Astrocyte of the cerebellum (primary cell): ENCODE measurements around the gene DMAC2.
A peak's percentile ranks its signal among the peaks of the same experiment; 100 is the strongest.
"Not testable (repeated sequence)": the region's sequence is repeated elsewhere in the genome, so short reads cannot be mapped to it uniquely, and the experiment has no call there.

Source experiments
- DNase-seq: peaks from one replicate; pipeline ENCODE4 v3.0.0-alpha.2; 2011; ENCODE audit warnings: low read depth
- H3K4me3 ChIP-seq: 2 replicates; pipeline ENCODE4 v1.5.1; 2011; ENCODE audit warnings: mild to moderate bottlenecking, low read depth, low read length, moderate library complexity
- in situ Hi-C: cut with HindIII; loops from 2 replicates; pipeline ENCODE4 v1.10.0; 2017; ENCODE audit warnings: low sequenced_read_pairs
- TF ChIP-seq, protein P1 (sequence below): IDR thresholded peaks from 2 replicates; pipeline ENCODE4 v1.5.1; 2012; ENCODE audit warnings: low read length, low read depth, moderate library complexity, mild to moderate bottlenecking; ENCODE audit errors: missing control alignments

DMAC2 gene

DNA sequence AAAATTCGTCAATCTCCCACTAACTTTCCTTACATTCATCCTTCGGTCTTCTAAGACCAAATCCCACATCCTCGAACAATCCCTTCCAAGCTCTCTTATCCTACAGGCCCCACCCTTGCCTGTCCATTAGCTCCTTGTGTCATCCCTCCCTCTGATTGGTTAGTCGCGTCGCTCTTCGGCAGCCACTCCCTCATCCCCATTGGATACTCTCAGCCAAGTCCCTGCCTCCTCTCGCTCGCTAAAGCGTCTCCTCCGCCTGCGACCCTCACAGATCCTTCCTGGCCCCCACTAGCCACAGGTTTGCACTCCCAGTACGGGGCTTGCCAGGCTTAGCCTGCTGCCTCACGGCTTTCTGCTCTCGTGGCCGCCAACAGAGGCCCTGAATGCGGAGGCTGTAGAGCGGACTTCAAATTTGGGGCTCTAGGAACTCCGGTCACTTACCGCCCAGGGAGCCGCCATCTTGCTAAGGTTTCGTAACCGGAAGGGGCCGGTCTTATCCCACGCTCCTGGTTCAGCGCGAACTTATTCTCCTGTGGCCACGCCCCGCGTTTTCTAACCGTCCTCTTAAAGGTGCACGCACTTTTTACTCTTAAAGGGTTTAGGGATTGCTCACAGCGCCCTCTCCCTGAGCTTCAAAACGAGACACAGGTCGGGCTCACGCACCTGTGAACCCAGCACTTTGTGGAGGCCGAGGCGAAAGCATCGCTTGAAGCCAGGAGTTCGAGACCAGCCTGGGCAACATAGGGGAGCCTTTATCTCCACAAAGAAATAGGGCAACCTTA lies at the start of gene DMAC2:
TSS of gene DMAC2 (minus strand) at position 472 of the 782 bp plus-strand sequence. CDS start at position 459, 13 bp downstream.
- in situ Hi-C loops, result no loop called here
- DNase-seq, result peak; percentile 95
- peak within 1 kb of the TSS; percentile 72 for H3K4me3 ChIP-seq
- TF ChIP-seq, protein P1, sequence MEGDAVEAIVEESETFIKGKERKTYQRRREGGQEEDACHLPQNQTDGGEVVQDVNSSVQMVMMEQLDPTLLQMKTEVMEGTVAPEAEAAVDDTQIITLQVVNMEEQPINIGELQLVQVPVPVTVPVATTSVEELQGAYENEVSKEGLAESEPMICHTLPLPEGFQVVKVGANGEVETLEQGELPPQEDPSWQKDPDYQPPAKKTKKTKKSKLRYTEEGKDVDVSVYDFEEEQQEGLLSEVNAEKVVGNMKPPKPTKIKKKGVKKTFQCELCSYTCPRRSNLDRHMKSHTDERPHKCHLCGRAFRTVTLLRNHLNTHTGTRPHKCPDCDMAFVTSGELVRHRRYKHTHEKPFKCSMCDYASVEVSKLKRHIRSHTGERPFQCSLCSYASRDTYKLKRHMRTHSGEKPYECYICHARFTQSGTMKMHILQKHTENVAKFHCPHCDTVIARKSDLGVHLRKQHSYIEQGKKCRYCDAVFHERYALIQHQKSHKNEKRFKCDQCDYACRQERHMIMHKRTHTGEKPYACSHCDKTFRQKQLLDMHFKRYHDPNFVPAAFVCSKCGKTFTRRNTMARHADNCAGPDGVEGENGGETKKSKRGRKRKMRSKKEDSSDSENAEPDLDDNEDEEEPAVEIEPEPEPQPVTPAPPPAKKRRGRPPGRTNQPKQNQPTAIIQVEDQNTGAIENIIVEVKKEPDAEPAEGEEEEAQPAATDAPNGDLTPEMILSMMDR, result peak; percentile 47

DNA sequence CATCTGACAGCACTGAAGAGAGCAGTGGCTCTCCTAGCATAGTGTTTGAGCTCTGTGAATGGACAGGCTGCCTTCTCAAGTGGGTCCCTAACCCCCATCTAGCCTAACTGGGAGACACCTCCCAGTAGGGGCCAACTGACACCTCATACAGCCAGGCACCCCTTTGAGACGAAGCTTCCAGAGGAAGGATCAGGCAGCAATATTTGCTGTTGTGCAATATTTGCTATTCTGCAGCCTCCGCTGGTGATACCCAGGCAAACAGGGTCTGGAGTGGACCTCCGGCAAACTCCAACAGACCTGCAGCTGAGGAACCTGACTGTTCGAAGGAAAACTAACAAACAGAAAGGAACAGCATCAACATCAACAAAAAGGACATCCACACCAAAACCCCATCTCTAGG lies 47.2 kb upstream of the DMAC2 start:
- in situ Hi-C loops, H3K4me3 ChIP-seq, DNase-seq: not testable (repeated sequence)

DNA sequence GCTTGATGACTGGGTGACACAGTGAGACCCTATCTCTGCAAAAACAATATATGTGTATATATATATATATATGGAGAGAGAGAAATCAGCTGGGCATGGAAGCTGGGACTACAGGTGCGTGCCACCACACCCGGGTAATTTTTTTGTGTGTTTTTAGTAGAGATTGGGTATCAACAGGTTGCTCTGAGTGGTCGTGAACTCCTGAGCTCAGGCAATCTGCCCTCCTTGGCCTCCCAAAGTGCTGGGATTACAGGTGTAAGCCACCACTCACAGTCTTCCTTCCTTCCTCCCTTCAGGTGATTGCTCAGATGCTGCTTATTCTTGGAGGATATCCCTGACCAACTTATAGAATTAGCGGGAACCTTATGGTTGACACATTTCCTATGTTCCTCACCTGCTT lies 45.1 kb upstream of the DMAC2 start:
- no peak overlapping the region for H3K4me3 ChIP-seq
- no peak for DNase-seq
- TF ChIP-seq, protein P1, result no peak
- in situ Hi-C loops, result no loop called here

DNA sequence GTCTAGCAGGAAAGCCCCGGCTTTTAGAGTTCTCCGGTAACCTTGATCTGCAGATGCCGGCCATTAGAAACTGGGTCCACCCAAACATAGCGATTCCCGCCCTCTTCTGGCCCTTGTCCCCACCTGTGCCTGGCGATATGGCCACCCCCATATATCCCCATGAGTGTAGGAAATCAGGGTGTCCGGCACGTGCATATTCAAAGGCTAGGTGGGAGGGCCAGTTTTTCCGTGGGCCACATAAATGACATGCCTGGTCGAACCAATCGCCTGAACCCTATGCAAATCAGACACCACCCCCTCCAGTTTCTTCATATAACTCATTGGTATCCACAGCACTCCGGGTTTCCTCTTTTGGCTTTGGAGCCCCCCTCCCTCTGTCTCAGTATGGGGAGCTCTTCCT lies 40.6 kb upstream of the DMAC2 start:
- H3K4me3 ChIP-seq, result no peak overlapping the region
- TF ChIP-seq, protein P1, result no peak
- in situ Hi-C loops, result no loop called here
- DNase-seq, result no peak

DNA sequence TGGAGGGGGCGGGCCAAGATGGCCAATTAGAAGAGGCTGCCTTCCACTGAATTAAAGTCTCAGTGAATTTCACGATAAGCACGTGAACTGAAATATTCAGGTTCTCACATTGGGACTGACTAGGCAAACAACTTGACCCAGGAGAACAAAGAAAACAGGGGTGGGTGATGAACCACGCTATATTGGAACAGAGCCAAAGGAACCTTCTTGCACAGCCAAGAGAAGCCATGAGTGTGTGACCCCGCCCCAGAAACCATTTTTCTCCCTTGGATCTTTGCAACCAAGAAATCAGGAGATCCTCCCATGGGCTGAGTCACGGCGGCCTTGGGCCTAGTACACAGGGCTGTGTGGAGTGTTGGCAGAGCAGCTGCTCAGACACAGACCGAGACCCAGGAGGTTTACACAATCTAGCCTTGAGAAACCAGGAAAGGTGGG lies 40.1 kb upstream of the DMAC2 start:
- DNase-seq, result no peak
- TF ChIP-seq, protein P1, result no peak
- in situ Hi-C loops, result no loop called here
- no peak overlapping the region for H3K4me3 ChIP-seq

DNA sequence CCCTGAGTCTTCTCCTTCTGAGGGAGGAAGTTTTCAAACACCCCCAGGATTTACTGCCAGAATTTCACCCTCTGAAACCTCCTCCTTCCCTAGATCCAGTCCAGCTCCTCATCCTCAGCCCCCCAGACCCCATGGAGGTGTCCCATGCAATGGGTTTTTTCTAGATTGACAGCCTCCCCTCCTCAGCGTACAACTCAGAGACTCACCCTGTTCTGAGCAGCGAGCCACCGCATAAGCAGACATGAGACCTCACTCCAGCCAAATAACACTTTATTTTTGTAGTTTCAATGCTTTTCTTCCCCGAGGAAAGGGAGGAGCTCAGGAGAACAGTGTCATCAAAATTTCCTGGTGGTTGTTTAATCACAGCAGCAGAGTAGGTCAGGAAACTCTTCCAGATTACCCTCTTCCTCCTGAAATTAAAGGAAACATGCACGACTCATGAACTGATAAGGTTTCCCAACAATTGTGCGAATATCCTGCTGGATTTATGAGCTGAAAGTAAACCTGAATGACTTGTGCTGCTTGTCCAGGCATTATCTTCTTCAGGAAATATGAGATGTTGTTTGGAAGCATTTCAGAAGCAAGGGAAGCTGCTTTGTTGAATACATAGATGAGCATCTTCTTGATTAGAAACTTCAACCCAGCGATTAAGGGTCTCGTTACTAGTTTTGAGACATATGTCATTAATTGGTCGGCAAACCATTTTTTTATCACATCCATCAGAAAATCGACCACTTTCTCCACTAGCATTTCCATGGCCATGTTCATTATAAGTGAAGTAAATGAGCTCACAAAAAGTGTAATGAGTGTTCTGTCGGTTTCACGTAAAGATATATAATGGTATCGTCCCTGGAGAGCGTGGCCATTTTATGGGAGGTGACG lies 39.4 kb upstream of the DMAC2 start:
- TF ChIP-seq, protein P1, result no peak
- in situ Hi-C loops, result no loop called here
- H3K4me3 ChIP-seq, result no peak overlapping the region
- no peak for DNase-seq

DNA sequence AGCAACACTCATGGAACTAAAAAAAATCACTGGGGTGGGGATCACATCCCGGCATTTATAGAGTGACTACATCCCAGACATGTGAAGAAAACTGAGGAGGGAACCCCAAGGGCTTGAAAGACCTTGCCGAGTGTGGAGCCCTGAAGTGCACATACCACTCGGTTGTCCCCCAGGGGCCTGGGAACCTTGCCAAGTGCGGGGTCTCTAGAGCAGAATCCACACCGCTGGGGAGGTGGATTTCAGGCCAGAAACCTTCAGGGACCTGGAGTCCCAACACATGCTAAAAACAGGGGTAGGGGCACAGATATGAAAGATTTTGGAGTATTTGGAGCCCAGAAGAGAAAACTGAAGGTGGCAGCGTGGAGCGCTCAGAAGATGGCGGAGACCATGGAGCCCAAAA lies 38.5 kb upstream of the DMAC2 start:
- TF ChIP-seq, protein P1, result no peak
- in situ Hi-C loops, result no loop called here
- H3K4me3 ChIP-seq, result no peak overlapping the region
- no peak for DNase-seq
